Osteocyte (in vitro differentiated cells): ENCODE data around the gene ARF1. TPM values are rescaled to one million over a fixed set of nuclear protein-coding genes. Genes with fewer than 3 reads are reported as not detected.

Source experiments
- DNase-seq: peaks from one replicate; pipeline ENCODE4 v3.0.0; 2021; ENCODE audit warnings: mixed read lengths; ENCODE audit not compliant: unreplicated experiment; ENCODE audit errors: extremely low spot score
- H3K27ac Mint-ChIP-seq: one replicate; pipeline ENCODE4 v1.8.0; 2021; ENCODE audit warnings: mild to moderate bottlenecking, mixed read lengths; ENCODE audit not compliant: unreplicated experiment
- H3K27me3 Mint-ChIP-seq: one replicate; pipeline ENCODE4 v1.8.0; 2021; ENCODE audit warnings: mixed read lengths; ENCODE audit not compliant: unreplicated experiment
- H3K36me3 Mint-ChIP-seq: one replicate; pipeline ENCODE4 v1.8.0; 2021; ENCODE audit warnings: mixed read lengths; ENCODE audit not compliant: unreplicated experiment
- H3K4me1 Mint-ChIP-seq: one replicate; pipeline ENCODE4 v1.8.0; 2021; ENCODE audit warnings: mixed read lengths; ENCODE audit not compliant: unreplicated experiment
- H3K4me3 Mint-ChIP-seq: one replicate; pipeline ENCODE4 v1.8.0; 2021; ENCODE audit warnings: mild to moderate bottlenecking, moderate library complexity, mixed read lengths; ENCODE audit not compliant: unreplicated experiment
- H3K9me3 Mint-ChIP-seq: one replicate; pipeline ENCODE4 v1.8.0; 2021; ENCODE audit warnings: mixed read lengths; ENCODE audit not compliant: unreplicated experiment
- CTCF ChIP-seq: fragments of 200-600 bp; sonication (generic); IDR thresholded peaks from 2 replicates; pipeline ENCODE4 v1.5.0; 2021; ENCODE audit warnings: antibody characterized with exemption, mild to moderate bottlenecking, moderate library complexity
- total RNA-seq: library from RNA; stranded (reverse); gene quantifications from 2 replicates; pipeline ENCODE4 v1.2.1, GENCODE V29; 2021

Gene ARF1
- total RNA-seq, 1 donor from 2014 or later = 305 TPM

- DNase-seq = peak; percentile 74
- Mint-ChIP-seq H3K27ac (no peak overlapping the region), H3K27me3 (peaks cover 20% of the 10 kb centered on the region), H3K4me3 (no peak overlapping the region), H3K9me3 (no peaks in the 10 kb centered on the region), H3K4me1 (no peaks in the 10 kb centered on the region), H3K36me3 (no peaks in the 10 kb centered on the region)
- no peak for TF ChIP-seq CTCF
These were observed 37.1 kb upstream of the ARF1 start for GRCh38 chr1:228045405-228045804.

- Mint-ChIP-seq H3K9me3 (no peaks in the 10 kb centered on the region), H3K27ac (no peak overlapping the region), H3K4me1 (no peaks in the 10 kb centered on the region), H3K27me3 (peaks cover 18% of the 10 kb centered on the region), H3K36me3 (no peaks in the 10 kb centered on the region), H3K4me3 (no peak overlapping the region)
- TF ChIP-seq CTCF = no peak
- peak; percentile 68 for DNase-seq
These were observed 36.6 kb upstream of the ARF1 start for GRCh38 chr1:228045871-228046270.

- TF ChIP-seq CTCF = no peak
- Mint-ChIP-seq H3K9me3 (no peaks in the 10 kb centered on the region), H3K4me3 (no peak overlapping the region), H3K27ac (no peak overlapping the region), H3K27me3 (peaks cover 22% of the 10 kb centered on the region), H3K4me1 (no peaks in the 10 kb centered on the region), H3K36me3 (no peaks in the 10 kb centered on the region)
- DNase-seq = peak; percentile 65
These were observed 35.9 kb upstream of the ARF1 start for GRCh38 chr1:228046421-228047182.

- no peak overlapping the region for H3K27ac Mint-ChIP-seq
- TF ChIP-seq CTCF = no peak
- peak; percentile 78 for DNase-seq
- no peaks in the 10 kb centered on the region for H3K36me3 Mint-ChIP-seq
- H3K9me3 Mint-ChIP-seq = no peaks in the 10 kb centered on the region
- H3K27me3 Mint-ChIP-seq = peaks cover 27% of the 10 kb centered on the region
- no peaks in the 10 kb centered on the region for H3K4me1 Mint-ChIP-seq
- H3K4me3 Mint-ChIP-seq = no peak overlapping the region
These were observed 35.4 kb upstream of the ARF1 start for GRCh38 chr1:228047183-228047466.

GRCh38 chr1:228048120-228048519 lies 34.4 kb upstream of the ARF1 start:
- no peak for TF ChIP-seq CTCF
- Mint-ChIP-seq H3K4me1 (no peaks in the 10 kb centered on the region), H3K9me3 (no peaks in the 10 kb centered on the region), H3K4me3 (no peak overlapping the region), H3K27ac (no peak overlapping the region), H3K36me3 (no peaks in the 10 kb centered on the region), H3K27me3 (peaks cover 35% of the 10 kb centered on the region)
- DNase-seq = peak; percentile 80
